ENCODE measurements around the gene LEFTY1. TPM values are rescaled to one million over a fixed set of nuclear protein-coding genes. Genes with fewer than 3 reads are reported as not detected.

The LEFTY1 gene
- total RNA-seq, 1 experiment from 2014 or later: 0.64 TPM

DNA sequence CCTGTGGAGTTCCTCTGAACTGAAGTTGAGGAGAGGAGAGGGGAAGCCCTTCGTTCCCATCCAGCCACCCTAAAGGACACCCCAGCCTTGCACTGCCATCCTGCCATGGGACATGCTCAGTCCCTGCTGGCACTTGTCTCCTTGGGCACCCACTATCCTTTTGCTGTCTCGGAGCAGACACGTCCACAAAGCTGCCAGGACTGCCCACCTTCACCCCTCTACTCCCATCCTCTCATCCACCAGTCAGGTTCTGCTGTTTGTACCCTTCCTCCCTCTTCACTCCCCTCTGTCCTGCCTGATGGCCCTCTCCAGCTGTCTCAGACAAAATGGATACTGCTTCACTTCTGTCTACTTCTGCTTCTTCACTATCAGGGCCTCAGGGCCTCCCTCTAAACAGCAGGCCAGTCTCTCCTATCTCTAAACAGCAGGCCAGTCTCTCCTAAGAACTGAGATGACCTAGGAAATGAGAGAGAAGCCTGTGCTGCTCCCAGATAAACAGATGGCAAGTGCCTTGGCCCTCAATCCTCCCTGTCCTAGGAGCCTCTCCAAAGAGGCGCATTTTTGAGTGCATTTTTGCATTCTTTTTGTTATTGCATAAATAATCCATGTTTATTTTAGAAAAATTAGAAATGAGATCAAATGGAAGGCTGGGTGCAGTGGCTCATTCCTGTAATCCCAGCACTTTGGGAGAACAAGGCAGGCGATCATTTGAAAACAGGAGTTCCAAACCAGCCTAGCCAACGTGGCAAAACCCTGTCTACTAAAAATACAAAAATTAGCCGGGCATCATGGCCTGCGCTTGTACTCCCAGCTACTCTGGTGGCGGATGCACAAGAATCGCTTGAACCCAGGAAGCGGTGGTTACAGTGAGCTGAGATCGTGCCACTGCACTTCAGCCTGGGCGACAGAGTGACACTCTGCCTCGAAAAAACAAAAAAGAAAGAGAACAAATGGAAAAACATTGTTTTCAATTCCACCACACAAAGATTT, 39.5 kb upstream of the LEFTY1 start (continued):
- no peak for TF ChIP-seq JUND (IDR thresholded peaks at IDR 0.05)

DNA sequence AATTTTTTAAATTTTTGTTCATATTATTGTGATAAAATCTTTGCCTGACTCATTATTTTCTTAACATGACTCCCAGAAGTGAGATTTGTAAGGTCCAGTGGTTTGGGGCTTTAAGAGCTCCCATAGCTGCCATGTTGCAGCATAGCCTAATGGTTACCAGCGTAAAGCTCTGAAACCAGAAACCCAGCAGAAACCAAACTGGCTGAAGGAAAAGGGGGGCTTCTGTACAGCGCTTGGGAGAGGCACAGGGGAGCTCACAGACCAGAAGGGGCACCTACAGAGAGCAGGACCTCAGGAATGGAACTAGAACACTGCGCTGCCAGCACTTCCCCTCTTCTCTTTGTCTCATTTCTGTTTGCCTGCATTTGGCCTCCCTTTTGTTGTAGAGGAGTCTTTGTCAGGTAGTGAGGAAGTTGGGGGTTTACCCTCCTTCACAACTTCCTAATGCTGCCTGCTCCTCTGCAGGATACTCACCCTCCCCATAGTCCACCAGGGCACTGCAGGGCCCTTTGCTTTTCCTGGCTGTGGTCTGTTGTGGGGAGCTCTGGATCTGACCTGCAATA, 37.7 kb upstream of the LEFTY1 start:
- POLR2A ChIA-PET: no interaction called here
- Histone ChIP-seq H3K27ac (ENCODE audit: low read depth, low read length) (no peak overlapping the region), H3K27me3 (ENCODE audit: insufficient read depth, low read length) (no peaks in the 10 kb centered on the region), H3K4me3 (replicated peaks in 1 of 2; ENCODE audit: low read depth in 1 of 2, low read length in 2 of 2) (no peak overlapping the region), H2AFZ (ENCODE audit: low read depth, low read length, poor library complexity, severe bottlenecking) (no peak overlapping the region), H3K4me2 (ENCODE audit: low read length) (no peak overlapping the region), H3K9me3 (ENCODE audit: control insufficient read depth in 1 of 2, insufficient read depth in 1 of 2, low read depth in 1 of 2, low read length in 2 of 2) (no peaks in the 10 kb centered on the region), H3K36me3 (ENCODE audit: control insufficient read depth in 1 of 2, insufficient read depth in 2 of 2, low read length in 2 of 2) (peaks cover 0 to 12% of the 10 kb centered on the region in 2 experiments; a peak in 1 of 4 replicates), H4K20me1 (ENCODE audit: insufficient read depth) (no peaks in the 10 kb centered on the region), H3K4me1 (ENCODE audit: control insufficient read depth in 1 of 2, insufficient read depth in 2 of 2, low read length in 2 of 2) (peaks cover 9 to 18% of the 10 kb centered on the region in 2 experiments), H3K9ac (ENCODE audit: low read length) (no peak overlapping the region), H3K79me2 (ENCODE audit: insufficient read depth, low read length) (peaks cover 25% of the 10 kb centered on the region), H3K9me2 (ENCODE audit: insufficient read depth) (no peaks in the 10 kb centered on the region)
- BruUV-seq (replicated peaks): no TSS peak
- ATAC-seq: no peak
- RAD21 ChIA-PET (ENCODE audit: low non-redundant PET in 1 of 2, low total read pairs in 2 of 2, uncharacterized antibody in 2 of 2, unreplicated experiment in 2 of 2): no interaction called here
- intact Hi-C loops (cut with micrococcal nuclease): no loop called here
- TF ChIP-seq EGR1 (IDR thresholded peaks at IDR 0.05; ENCODE audit: low read depth) (no peak), POLR2AphosphoS5 (IDR thresholded peaks at IDR 0.05; ENCODE audit: low read depth, low read length) (no peak), SIN3A (IDR thresholded peaks at IDR 0.05; ENCODE audit: low read depth) (no peak), ZNF274 (IDR thresholded peaks at IDR 0.05; ENCODE audit: low read depth, low read length) (no peak), ZFX (IDR thresholded peaks at IDR 0.05) (no peak), ELF1 (IDR thresholded peaks at IDR 0.05; ENCODE audit: borderline replicate concordance, low read depth) (no peak), EZH2phosphoT487 (IDR thresholded peaks at IDR 0.05; ENCODE audit: borderline replicate concordance) (no peak), SRF (IDR thresholded peaks at IDR 0.05; ENCODE audit: low read depth) (no peak), SP1 (IDR thresholded peaks at IDR 0.05; ENCODE audit: low read depth) (no peak)
- TF ChIP-seq, protein P1, sequence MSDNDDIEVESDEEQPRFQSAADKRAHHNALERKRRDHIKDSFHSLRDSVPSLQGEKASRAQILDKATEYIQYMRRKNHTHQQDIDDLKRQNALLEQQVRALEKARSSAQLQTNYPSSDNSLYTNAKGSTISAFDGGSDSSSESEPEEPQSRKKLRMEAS (IDR thresholded peaks at IDR 0.05): no peak
- TF ChIP-seq, protein P2, sequence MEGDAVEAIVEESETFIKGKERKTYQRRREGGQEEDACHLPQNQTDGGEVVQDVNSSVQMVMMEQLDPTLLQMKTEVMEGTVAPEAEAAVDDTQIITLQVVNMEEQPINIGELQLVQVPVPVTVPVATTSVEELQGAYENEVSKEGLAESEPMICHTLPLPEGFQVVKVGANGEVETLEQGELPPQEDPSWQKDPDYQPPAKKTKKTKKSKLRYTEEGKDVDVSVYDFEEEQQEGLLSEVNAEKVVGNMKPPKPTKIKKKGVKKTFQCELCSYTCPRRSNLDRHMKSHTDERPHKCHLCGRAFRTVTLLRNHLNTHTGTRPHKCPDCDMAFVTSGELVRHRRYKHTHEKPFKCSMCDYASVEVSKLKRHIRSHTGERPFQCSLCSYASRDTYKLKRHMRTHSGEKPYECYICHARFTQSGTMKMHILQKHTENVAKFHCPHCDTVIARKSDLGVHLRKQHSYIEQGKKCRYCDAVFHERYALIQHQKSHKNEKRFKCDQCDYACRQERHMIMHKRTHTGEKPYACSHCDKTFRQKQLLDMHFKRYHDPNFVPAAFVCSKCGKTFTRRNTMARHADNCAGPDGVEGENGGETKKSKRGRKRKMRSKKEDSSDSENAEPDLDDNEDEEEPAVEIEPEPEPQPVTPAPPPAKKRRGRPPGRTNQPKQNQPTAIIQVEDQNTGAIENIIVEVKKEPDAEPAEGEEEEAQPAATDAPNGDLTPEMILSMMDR (IDR thresholded peaks at IDR 0.05 in 2 of 3, conservative IDR thresholded peaks at IDR 0.05 in 1 of 3; ENCODE audit: borderline replicate concordance in 1 of 3, insufficient read depth in 1 of 3, low read depth in 2 of 3, low read length in 2 of 3): no peak
- TF ChIP-seq, protein P3, sequence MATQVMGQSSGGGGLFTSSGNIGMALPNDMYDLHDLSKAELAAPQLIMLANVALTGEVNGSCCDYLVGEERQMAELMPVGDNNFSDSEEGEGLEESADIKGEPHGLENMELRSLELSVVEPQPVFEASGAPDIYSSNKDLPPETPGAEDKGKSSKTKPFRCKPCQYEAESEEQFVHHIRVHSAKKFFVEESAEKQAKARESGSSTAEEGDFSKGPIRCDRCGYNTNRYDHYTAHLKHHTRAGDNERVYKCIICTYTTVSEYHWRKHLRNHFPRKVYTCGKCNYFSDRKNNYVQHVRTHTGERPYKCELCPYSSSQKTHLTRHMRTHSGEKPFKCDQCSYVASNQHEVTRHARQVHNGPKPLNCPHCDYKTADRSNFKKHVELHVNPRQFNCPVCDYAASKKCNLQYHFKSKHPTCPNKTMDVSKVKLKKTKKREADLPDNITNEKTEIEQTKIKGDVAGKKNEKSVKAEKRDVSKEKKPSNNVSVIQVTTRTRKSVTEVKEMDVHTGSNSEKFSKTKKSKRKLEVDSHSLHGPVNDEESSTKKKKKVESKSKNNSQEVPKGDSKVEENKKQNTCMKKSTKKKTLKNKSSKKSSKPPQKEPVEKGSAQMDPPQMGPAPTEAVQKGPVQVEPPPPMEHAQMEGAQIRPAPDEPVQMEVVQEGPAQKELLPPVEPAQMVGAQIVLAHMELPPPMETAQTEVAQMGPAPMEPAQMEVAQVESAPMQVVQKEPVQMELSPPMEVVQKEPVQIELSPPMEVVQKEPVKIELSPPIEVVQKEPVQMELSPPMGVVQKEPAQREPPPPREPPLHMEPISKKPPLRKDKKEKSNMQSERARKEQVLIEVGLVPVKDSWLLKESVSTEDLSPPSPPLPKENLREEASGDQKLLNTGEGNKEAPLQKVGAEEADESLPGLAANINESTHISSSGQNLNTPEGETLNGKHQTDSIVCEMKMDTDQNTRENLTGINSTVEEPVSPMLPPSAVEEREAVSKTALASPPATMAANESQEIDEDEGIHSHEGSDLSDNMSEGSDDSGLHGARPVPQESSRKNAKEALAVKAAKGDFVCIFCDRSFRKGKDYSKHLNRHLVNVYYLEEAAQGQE (IDR thresholded peaks at IDR 0.05; ENCODE audit: low read depth): no peak
- TF ChIP-seq, protein P4, sequence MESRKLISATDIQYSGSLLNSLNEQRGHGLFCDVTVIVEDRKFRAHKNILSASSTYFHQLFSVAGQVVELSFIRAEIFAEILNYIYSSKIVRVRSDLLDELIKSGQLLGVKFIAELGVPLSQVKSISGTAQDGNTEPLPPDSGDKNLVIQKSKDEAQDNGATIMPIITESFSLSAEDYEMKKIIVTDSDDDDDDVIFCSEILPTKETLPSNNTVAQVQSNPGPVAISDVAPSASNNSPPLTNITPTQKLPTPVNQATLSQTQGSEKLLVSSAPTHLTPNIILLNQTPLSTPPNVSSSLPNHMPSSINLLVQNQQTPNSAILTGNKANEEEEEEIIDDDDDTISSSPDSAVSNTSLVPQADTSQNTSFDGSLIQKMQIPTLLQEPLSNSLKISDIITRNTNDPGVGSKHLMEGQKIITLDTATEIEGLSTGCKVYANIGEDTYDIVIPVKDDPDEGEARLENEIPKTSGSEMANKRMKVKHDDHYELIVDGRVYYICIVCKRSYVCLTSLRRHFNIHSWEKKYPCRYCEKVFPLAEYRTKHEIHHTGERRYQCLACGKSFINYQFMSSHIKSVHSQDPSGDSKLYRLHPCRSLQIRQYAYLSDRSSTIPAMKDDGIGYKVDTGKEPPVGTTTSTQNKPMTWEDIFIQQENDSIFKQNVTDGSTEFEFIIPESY (IDR thresholded peaks at IDR 0.05; ENCODE audit: extremely low read depth, insufficient replicate concordance, low read length): no peak
- no peak for DNase-seq (ENCODE audit: low read depth, low spot score)
- CTCF ChIA-PET: no interaction called here

Data from HCT116 (cell line).